ENCODE results near the gene CNKSR3.

CNKSR3 gene

DNA sequence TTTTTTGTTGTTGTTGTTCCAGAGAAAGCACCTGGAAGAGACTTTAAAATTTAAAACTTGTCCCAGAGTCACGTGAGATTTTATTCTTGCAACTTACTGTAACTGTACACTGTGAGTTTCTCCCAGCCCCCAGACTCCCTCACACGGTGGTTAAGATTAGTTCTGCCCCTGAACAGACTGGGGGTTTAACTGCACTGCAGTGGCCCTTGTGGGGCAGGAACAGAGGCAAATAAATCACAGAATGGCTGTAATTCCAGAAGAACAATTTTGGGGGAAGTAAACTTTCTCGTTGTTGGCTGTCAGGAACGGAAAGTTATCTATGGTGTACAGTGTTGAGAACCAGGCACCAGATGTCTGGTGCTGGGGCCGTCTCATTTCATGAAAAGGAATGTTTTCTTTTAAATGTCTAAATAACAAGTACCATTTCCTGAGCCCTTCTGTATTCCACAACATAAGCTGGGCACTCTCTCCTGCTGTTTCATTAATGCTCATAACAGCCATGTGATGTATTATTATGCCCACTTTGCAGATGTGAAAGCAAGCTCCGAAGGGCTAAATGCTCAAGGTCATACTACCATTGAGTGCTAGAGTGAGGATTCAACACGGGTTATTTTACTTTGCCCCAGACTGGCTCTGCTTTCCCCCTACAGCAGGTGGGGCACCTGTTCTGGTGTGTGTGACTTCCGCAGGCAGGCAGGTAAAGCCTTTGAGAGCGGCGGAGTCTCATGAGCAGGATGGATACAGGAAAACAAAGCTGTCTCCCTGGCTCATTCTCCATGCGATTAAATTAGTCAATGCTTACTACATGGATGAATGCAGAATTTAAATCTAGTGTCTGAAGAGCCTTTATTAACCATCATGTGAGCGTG is 30.5 kb downstream of the CNKSR3 start:
- H3K27ac ChIP-seq = no peak overlapping the region
- no peaks in the 10 kb centered on the region for H3K27me3 ChIP-seq (ENCODE audit: insufficient read depth, low read depth, severe bottlenecking)
- H3K9me3 ChIP-seq (ENCODE audit: severe bottlenecking) = no peaks in the 10 kb centered on the region
- DNase-seq = no peak
- TF ChIP-seq, protein P1, sequence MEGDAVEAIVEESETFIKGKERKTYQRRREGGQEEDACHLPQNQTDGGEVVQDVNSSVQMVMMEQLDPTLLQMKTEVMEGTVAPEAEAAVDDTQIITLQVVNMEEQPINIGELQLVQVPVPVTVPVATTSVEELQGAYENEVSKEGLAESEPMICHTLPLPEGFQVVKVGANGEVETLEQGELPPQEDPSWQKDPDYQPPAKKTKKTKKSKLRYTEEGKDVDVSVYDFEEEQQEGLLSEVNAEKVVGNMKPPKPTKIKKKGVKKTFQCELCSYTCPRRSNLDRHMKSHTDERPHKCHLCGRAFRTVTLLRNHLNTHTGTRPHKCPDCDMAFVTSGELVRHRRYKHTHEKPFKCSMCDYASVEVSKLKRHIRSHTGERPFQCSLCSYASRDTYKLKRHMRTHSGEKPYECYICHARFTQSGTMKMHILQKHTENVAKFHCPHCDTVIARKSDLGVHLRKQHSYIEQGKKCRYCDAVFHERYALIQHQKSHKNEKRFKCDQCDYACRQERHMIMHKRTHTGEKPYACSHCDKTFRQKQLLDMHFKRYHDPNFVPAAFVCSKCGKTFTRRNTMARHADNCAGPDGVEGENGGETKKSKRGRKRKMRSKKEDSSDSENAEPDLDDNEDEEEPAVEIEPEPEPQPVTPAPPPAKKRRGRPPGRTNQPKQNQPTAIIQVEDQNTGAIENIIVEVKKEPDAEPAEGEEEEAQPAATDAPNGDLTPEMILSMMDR (IDR thresholded peaks at IDR 0.05; ENCODE audit: low read depth, low read length) = no peak
- no peak overlapping the region for H3K4me3 ChIP-seq (ENCODE audit: low read depth, low read length)
- no peaks in the 10 kb centered on the region for H3K36me3 ChIP-seq

DNA sequence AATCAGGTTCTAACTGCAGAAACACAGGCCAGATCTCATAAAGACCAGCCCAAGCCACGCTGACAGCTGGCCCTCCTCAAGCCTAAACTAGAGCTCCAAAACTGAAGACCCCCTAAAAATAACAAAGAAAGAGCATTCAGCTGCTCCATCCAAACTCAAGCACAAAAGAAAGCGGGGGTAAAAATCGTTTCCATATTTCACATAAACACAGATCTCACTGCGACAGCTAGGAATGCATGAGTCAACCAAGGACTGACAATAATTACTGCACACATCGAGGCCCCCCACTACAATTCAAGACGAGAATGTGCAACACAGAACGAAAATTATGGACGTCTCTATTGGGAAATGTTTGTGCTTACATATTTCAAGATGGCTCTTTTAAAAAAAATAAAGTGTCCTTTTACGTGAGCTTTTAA is 31.1 kb downstream of the CNKSR3 start:
- Histone ChIP-seq H3K4me3 (ENCODE audit: low read depth, low read length) (no peak overlapping the region), H3K27me3 (ENCODE audit: insufficient read depth, low read depth, severe bottlenecking) (no peaks in the 10 kb centered on the region), H3K9me3 (ENCODE audit: severe bottlenecking) (no peaks in the 10 kb centered on the region), H3K36me3 (no peaks in the 10 kb centered on the region), H3K27ac (no peak overlapping the region)
- TF ChIP-seq, protein P1 (IDR thresholded peaks at IDR 0.05; ENCODE audit: low read depth, low read length) = no peak
- DNase-seq = no peak

DNA sequence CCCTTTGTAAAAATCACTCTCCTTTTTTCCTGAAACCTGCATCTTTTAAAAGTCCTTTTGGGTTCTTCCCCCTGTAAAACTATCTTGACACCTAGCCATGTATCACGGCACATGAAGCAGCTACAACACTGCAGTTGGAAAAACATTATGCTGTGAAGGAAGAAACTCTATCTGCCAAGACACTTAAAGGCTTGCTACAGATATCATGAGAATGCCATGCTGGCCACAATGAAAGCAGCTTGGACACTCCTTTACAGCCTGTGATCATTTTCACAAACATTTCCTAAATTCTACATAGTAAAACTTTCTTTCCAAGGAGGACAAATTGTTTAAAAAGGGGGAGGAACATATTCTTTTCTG is 31.8 kb downstream of the CNKSR3 start:
- no peaks in the 10 kb centered on the region for H3K27me3 ChIP-seq (ENCODE audit: insufficient read depth, low read depth, severe bottlenecking)
- no peak overlapping the region for H3K27ac ChIP-seq
- TF ChIP-seq, protein P1 (IDR thresholded peaks at IDR 0.05; ENCODE audit: low read depth, low read length) = no peak
- H3K36me3 ChIP-seq = no peaks in the 10 kb centered on the region
- H3K4me3 ChIP-seq (ENCODE audit: low read depth, low read length) = no peak overlapping the region
- DNase-seq = no peak
- H3K9me3 ChIP-seq (ENCODE audit: severe bottlenecking) = no peaks in the 10 kb centered on the region

DNA sequence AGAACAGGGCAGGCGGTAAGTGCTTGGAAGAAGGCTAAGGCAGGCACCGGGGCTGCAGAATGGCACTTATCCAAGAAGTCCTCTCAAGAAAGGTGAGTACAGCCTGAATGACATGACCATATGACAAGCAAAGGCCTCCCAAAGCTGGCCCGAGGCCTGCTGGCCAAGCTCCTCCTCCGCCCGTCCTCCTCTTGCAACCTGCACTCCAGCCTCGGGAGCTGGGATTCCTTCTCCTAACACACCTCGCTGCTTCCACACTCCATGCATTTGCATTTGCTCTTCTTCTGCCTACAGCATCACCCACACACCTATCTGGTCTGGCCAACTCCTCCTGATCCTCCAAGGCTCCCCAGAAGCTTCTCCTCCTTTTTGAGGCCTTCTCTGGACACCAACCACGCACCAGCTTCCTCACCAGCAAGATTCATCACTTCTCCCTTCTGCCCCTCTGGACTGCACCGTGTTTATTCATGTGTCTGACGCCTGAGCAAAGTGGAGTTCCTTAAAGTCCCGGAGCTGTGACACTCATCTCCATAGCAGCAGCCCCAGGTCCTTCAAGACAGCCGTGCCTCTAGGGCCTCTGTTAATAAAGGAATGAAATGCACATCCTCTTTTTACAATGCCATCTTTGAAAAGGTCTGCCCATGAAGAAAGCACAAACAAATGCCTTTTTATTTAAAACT is 32.3 kb downstream of the CNKSR3 start:
- no peaks in the 10 kb centered on the region for H3K9me3 ChIP-seq (ENCODE audit: severe bottlenecking)
- no peaks in the 10 kb centered on the region for H3K27me3 ChIP-seq (ENCODE audit: insufficient read depth, low read depth, severe bottlenecking)
- H3K4me3 ChIP-seq (ENCODE audit: low read depth, low read length) = no peak overlapping the region
- no peaks in the 10 kb centered on the region for H3K36me3 ChIP-seq
- no peak for DNase-seq
- no peak overlapping the region for H3K27ac ChIP-seq
- TF ChIP-seq, protein P1 (IDR thresholded peaks at IDR 0.05; ENCODE audit: low read depth, low read length) = no peak

DNA sequence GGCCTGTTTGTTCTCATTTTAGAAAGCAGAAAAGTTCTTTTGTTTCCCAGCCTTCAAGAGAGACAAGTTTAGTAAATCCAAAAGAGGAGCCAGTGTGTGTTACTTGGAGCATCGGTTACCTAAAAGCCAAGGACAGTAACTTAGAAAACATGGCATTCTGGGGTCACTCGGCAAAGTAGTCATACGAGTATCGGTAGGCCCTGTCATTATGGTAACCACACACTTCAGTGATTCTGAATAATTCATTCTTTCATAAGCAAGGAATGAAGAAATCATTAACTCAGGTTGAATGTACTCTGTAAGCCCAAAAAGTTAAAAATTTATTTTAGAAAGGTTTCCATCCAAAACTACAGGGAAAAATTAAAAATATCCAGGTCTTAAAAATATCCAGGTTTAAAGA is 34.0 kb downstream of the CNKSR3 start:
- Histone ChIP-seq H3K27me3 (ENCODE audit: insufficient read depth, low read depth, severe bottlenecking) (no peaks in the 10 kb centered on the region), H3K27ac (no peak overlapping the region), H3K36me3 (no peaks in the 10 kb centered on the region), H3K4me3 (ENCODE audit: low read depth, low read length) (no peak overlapping the region), H3K9me3 (ENCODE audit: severe bottlenecking) (no peaks in the 10 kb centered on the region)
- no peak for DNase-seq
- TF ChIP-seq, protein P1 (IDR thresholded peaks at IDR 0.05; ENCODE audit: low read depth, low read length) = no peak

Measured in WERI-Rb-1 (cell line).